ENCODE data around the gene CACNA1C. TPM values are rescaled to one million over a fixed set of nuclear protein-coding genes. Genes with fewer than 3 reads are reported as not detected.

The CACNA1C gene
- total RNA-seq, 1 experiment from 2014 or later = 1.1 TPM

GRCh38 chr12:2391740-2392331 lies 339.0 kb downstream of the CACNA1C start:
- Histone ChIP-seq H4K20me1 (ENCODE audit: control insufficient read depth, insufficient read depth, insufficient read length) (no peaks in the 10 kb centered on the region), H2BK120ac (ENCODE audit: low read depth, low read length, poor library complexity, severe bottlenecking) (no peak overlapping the region), H4K91ac (ENCODE audit: insufficient read length, low read depth, low read length) (no peak overlapping the region), H3K23ac (ENCODE audit: insufficient read length, low read depth, low read length) (no peak overlapping the region), H2AFZ (ENCODE audit: low read length) (no peak overlapping the region), H3K79me2 (ENCODE audit: insufficient read depth, low read length) (no peaks in the 10 kb centered on the region), H3K9ac (ENCODE audit: extremely low read depth, insufficient read length, low read length) (no peak overlapping the region), H3K4me2 (ENCODE audit: insufficient read depth, insufficient read length, low read length) (no peak overlapping the region), H3K14ac (ENCODE audit: insufficient read depth, low read length) (no peak overlapping the region; the same call in 1 of the 2 replicates), H2BK20ac (ENCODE audit: low read depth, low read length, poor library complexity, severe bottlenecking) (no peak overlapping the region), H3K27me3 (ENCODE audit: insufficient read depth, low read length) (no peaks in the 10 kb centered on the region), H3K4me1 (ENCODE audit: insufficient read depth, low read length) (no peaks in the 10 kb centered on the region), H3K23me2 (ENCODE audit: insufficient read length, low read depth, low read length, poor library complexity, severe bottlenecking) (no peaks in the 10 kb centered on the region), H2BK12ac (ENCODE audit: insufficient read length, low read depth, low read length) (no peak overlapping the region), H3K9me3 (ENCODE audit: control insufficient read depth, low read depth, low read length) (no peaks in the 10 kb centered on the region), H3K56ac (ENCODE audit: insufficient read length, low read depth, low read length) (no peak overlapping the region), H4K5ac (ENCODE audit: insufficient read length, low read depth, low read length) (no peak overlapping the region), H3K27ac (ENCODE audit: insufficient read length, low read depth, low read length) (no peak overlapping the region), H3K79me1 (ENCODE audit: insufficient read depth, low read depth, low read length, poor library complexity, severe bottlenecking) (no peaks in the 10 kb centered on the region), H3T11ph (ENCODE audit: low read length) (no peak overlapping the region), H2BK5ac (ENCODE audit: insufficient read length, low read length) (no peak overlapping the region), H3K18ac (ENCODE audit: insufficient read length, low read depth, low read length) (no peak overlapping the region), H3K4ac (ENCODE audit: low read depth, low read length) (no peak overlapping the region), H2BK15ac (ENCODE audit: low read depth, low read length) (no peak overlapping the region), H4K8ac (replicated peaks; ENCODE audit: insufficient read length, low read depth, low read length) (no peak overlapping the region), H2AK5ac (ENCODE audit: insufficient read length, low read length) (no peak overlapping the region)
- H3K4me1 Mint-ChIP-seq = peaks cover 2% of the 10 kb centered on the region in 2 experiments; a peak in 1 of 4 replicates
- no peaks in the 10 kb centered on the region for H3K36me3 Mint-ChIP-seq (ENCODE audit: insufficient read depth in 1 of 3, low read depth in 3 of 3)
- no peaks in the 10 kb centered on the region; the same call in 1 of the 2 replicates for H3K27me3 Mint-ChIP-seq (ENCODE audit: low read depth)
- no peak overlapping the region for H3K27ac Mint-ChIP-seq
- no CpG with 5 or more reads among the region's 9 CpGs for WGBS (ENCODE audit: extremely low coverage, insufficient read length, low lambda C conversion rate)
- DNase-seq = peak; percentile 13
- no peak for TF ChIP-seq CTCF (conservative IDR thresholded peaks at IDR 0.05)
- no peaks in the 10 kb centered on the region for H3K9me3 Mint-ChIP-seq
- no peak overlapping the region for H3K4me3 Mint-ChIP-seq

All from H9 (cell line).